Measurements from ENCODE around the gene PNPLA6.

GRCh38 chr19:7533925-7534480 is 1.5 kb upstream of the PNPLA6 start:
- TF ChIP-seq CTCF (conservative IDR thresholded peaks at IDR 0.05) = no peak
- no peak for TF ChIP-seq EZH2 (IDR thresholded peaks at IDR 0.05; ENCODE audit: low read depth)

All from PC-9 (cell line).